22Rv1 (cell line): ENCODE measurements around the gene POGK.

ENCODE experiments used
- CTCF ChIP-seq: fragments of 450-650 bp; IDR thresholded peaks from 2 replicates; pipeline ENCODE4 v1.5.1; 2017; ENCODE audit warnings: mild to moderate bottlenecking
- ZFX ChIP-seq: fragments of 450-650 bp; IDR thresholded peaks from 2 replicates; pipeline ENCODE4 v1.6.1; 2017; ENCODE audit warnings: antibody characterized with exemption, borderline replicate concordance

GRCh38 chr1:166827426-166827825 is 11.8 kb upstream of the POGK start:
- TF ChIP-seq CTCF, result no peak
- no peak for TF ChIP-seq ZFX
